HL-60 (cell line): ENCODE measurements around the gene NUP93.

Experiments used
- DNase-seq, 2 experiments: peaks; one replicate each; pipeline ENCODE4 v3.0.0-alpha.2; 2010 to 2020; ENCODE audit warnings: low read depth in 1 of 2, low spot score in 1 of 2
- H3K27ac ChIP-seq: fragments of 250-450 bp; sonication (Bioruptor Pico); replicated peaks from 2 replicates; pipeline ENCODE4 v1.5.1; 2020; ENCODE audit warnings: mild to moderate bottlenecking, moderate library complexity
- H3K27me3 ChIP-seq: fragments of 250-450 bp; sonication (Bioruptor Pico); 2 replicates; pipeline ENCODE4 v1.5.1; 2021; ENCODE audit warnings: mild to moderate bottlenecking, moderate library complexity; ENCODE audit not compliant: insufficient read depth, poor library complexity, severe bottlenecking
- H3K4me3 ChIP-seq: replicated peaks from 2 replicates; pipeline ENCODE4 v1.5.1; 2011; ENCODE audit warnings: mild to moderate bottlenecking, control low read depth, low read length; ENCODE audit not compliant: insufficient read depth
- CTCF ChIP-seq: IDR thresholded peaks from one replicate; pipeline ENCODE4 v1.5.1; 2011; ENCODE audit warnings: low read length, control low read depth, inconsistent platforms; ENCODE audit not compliant: insufficient read depth
- GABPA ChIP-seq: IDR thresholded peaks from 2 replicates; pipeline ENCODE4 v1.6.1; 2012; ENCODE audit warnings: low read depth
- POLR2AphosphoS5 ChIP-seq: IDR thresholded peaks from 2 replicates; pipeline ENCODE4 v1.6.1; 2012; ENCODE audit warnings: low read depth
- REST ChIP-seq: IDR thresholded peaks from 2 replicates; pipeline ENCODE4 v1.6.1; 2012; ENCODE audit warnings: low read depth; ENCODE audit not compliant: insufficient replicate concordance
- SPI1 ChIP-seq: IDR thresholded peaks from 2 replicates; pipeline ENCODE4 v1.6.1; 2012; ENCODE audit warnings: low read depth, mild to moderate bottlenecking, borderline replicate concordance

Gene NUP93

GRCh38 chr16:56774016-56774680 lies 44.2 kb downstream of the NUP93 start:
- H3K4me3 ChIP-seq, result no peak overlapping the region
- no peak overlapping the region for H3K27ac ChIP-seq
- no peak for DNase-seq
- TF ChIP-seq CTCF, result no peak
- H3K27me3 ChIP-seq, result no peaks in the 10 kb centered on the region

- H3K27me3 ChIP-seq, result no peaks in the 10 kb centered on the region
- no peak for DNase-seq
- TF ChIP-seq SPI1 (no peak), GABPA (no peak), REST (no peak), CTCF (no peak), POLR2AphosphoS5 (no peak)
- H3K4me3 ChIP-seq, result no peak overlapping the region
- H3K27ac ChIP-seq, result no peak overlapping the region
Measured at GRCh38 chr16:56775162-56775561, 45.2 kb downstream of the NUP93 start.

GRCh38 chr16:56776562-56776961 lies 46.6 kb downstream of the NUP93 start:
- Histone ChIP-seq H3K4me3 (no peak overlapping the region), H3K27me3 (no peaks in the 10 kb centered on the region), H3K27ac (no peak overlapping the region)
- DNase-seq, result no peak
- TF ChIP-seq SPI1 (no peak), CTCF (no peak), GABPA (no peak), POLR2AphosphoS5 (no peak), REST (no peak)

- TF ChIP-seq SPI1, result no peak
- no peak for TF ChIP-seq POLR2AphosphoS5
- TF ChIP-seq REST, result no peak
- TF ChIP-seq GABPA, result no peak
- no peak for TF ChIP-seq CTCF
- H3K27ac ChIP-seq, result no peak overlapping the region
- no peaks in the 10 kb centered on the region for H3K27me3 ChIP-seq
- DNase-seq, result no peak
- H3K4me3 ChIP-seq, result no peak overlapping the region
Measured at GRCh38 chr16:56777001-56777400, 47.1 kb downstream of the NUP93 start.
